Measurements from ENCODE around the gene AP1B1.

The AP1B1 gene

DNA sequence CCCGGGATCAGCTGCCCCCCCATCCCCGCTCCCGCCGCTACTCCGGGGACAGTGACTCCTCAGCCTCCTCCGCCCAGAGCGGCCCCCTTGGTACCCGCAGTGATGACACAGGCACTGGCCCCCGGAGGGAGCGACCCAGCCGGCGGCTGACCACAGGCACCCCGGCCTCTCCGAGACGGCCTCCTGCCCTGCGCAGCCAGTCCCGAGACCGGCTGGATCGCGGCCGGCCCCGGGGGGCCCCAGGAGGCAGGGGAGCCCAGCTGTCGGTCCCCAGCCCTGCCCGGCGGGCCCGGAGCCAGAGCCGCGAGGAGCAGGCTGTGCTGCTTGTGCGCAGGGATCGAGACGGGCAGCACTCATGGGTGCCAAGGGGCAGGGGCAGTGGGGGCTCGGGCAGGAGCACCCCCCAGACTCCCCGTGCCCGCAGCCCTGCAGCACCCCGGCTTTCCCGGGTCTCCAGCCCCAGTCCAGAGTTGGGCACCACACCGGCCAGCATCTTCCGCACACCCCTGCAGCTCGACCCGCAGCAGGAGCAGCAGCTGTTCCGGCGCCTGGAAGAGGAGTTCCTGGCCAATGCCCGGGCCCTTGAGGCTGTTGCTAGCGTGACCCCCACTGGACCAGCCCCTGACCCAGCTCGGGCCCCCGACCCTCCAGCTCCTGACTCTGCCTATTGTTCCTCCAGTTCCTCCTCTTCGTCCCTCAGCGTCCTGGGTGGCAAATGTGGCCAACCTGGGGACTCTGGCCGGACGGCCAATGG, 76.7 kb downstream of the AP1B1 start:
- H3K4me3 Mint-ChIP-seq: no peak overlapping the region
- peaks cover 17% of the 10 kb centered on the region for H3K4me1 Mint-ChIP-seq
- no peaks in the 10 kb centered on the region for H3K9me3 Mint-ChIP-seq
- H3K27me3 Mint-ChIP-seq: peaks cover 41% of the 10 kb centered on the region
- DNase-seq (ENCODE audit: low spot score in 2 of 2) (no peak), ATAC-seq (replicated peaks; ENCODE audit: extremely low read depth, poor library complexity, severe bottlenecking) (no peak)
- peaks cover 11% of the 10 kb centered on the region for H3K36me3 Mint-ChIP-seq (ENCODE audit: insufficient read depth)
- H3K27ac Mint-ChIP-seq (ENCODE audit: low read depth): no peak overlapping the region

DNA sequence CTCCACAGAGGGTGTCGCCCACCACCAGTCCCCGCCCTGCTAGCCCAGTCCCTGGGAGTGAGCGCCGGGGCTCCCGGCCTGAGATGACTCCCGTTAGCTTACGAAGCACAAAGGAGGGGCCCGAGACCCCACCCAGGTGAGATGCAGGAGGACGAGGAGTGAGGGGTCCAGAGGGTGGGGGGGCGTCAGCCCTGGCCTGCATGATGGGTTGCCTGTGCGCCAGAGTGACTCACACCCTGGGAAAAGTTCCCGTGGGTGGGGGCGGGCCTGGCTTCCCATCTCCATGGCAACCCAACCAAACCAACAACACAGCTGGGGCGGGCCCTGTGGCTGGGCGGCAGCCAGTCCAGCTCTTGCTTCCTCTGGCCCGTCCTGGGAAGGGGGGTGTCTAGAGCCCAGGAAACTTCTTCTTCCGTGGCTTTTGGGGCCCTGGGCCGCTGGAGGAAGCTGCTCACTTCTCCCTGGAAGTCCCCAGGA, 77.5 kb downstream of the AP1B1 start:
- no peak overlapping the region for H3K4me3 Mint-ChIP-seq
- H3K9me3 Mint-ChIP-seq: no peaks in the 10 kb centered on the region
- DNase-seq (ENCODE audit: low spot score in 2 of 2) (peak in 1 of 2 donors; percentile 38), ATAC-seq (replicated peaks; ENCODE audit: extremely low read depth, poor library complexity, severe bottlenecking) (peak; percentile 25)
- H3K4me1 Mint-ChIP-seq: peaks cover 24% of the 10 kb centered on the region
- no peak overlapping the region for H3K27ac Mint-ChIP-seq (ENCODE audit: low read depth)
- peaks cover 35% of the 10 kb centered on the region for H3K27me3 Mint-ChIP-seq
- peaks cover 11% of the 10 kb centered on the region for H3K36me3 Mint-ChIP-seq (ENCODE audit: insufficient read depth)

DNA sequence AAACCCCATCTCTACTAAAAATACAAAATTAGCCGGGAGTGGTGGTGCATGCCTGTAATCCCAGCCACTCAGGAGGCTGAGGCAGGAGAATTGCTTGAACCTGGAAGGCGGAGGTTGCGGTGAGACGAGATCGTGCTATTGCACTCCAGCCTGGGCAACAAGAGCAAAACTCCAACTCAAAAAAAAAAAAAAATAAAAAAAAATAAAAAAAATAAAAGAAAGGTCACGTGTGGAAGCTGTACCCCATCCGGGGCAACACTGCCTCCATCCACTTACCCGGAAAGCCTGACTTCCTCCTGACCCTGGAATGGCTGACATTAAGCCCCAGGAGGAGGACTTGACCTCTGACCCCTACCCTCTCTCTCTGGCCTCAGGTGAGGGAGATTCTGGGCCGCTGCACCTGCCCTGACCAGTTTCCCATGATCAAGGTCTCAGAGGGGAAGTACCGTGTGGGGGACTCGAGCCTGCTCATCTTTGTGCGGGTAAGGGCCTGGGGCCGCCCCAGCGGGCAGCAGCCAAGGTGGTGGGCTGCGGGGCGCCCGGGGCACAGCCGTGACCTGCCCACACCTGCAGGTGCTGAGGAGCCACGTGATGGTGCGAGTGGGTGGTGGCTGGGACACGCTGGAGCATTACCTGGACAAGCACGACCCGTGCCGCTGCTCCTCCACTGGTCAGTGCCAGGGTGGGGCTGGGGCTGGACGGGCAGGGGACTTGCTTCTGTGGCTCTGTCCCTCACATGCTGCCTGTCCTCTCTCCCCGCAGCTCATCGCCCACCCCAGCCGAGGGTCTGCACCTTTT, 78.1 kb downstream of the AP1B1 start:
- Mint-ChIP-seq H3K9me3 (no peaks in the 10 kb centered on the region), H3K27ac (ENCODE audit: low read depth) (no peak overlapping the region), H3K27me3 (peaks cover 39% of the 10 kb centered on the region), H3K36me3 (ENCODE audit: insufficient read depth) (peaks cover 11% of the 10 kb centered on the region), H3K4me3 (no peak overlapping the region), H3K4me1 (peaks cover 30% of the 10 kb centered on the region)
- DNase-seq (ENCODE audit: low spot score in 2 of 2) (no peak), ATAC-seq (replicated peaks; ENCODE audit: extremely low read depth, poor library complexity, severe bottlenecking) (no peak)

DNA sequence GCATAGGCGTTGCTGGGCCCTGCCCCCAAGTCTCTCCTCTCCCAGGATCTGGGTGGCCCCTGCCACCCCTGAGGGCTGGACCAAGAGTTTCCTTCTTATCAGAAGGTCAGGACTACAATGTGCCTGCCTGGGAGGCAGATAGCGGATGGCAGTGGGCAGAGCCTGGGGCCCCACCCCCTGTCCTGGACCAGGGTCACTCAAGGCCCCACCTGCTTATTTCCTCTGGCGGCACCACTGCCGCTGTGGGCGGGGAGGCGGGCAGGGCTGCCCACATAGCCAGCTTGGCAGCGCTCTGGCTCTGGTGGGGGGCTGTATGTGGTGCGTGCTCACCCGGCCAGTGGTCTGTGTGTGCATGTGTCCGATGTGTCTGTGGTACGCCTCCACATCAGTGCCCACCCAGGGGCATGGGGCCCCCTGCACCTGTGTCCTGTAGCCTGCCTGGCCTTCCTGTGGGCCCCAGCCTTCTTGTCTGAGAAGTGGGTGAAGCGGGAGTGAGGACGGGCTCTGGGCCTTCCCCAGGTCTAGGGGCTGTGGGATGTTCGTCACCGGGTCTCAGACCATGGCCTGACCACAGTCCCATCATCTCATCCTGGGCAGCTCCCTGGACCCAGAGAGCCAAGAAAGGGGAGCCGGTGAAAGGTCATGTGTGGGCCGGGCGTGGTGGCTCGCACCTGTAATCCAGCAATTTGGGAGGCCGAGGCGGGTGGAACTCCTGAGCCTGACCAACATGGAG, 78.9 kb downstream of the AP1B1 start:
- no peak overlapping the region for H3K27ac Mint-ChIP-seq (ENCODE audit: low read depth)
- no peak for ATAC-seq (replicated peaks; ENCODE audit: extremely low read depth, poor library complexity, severe bottlenecking)
- no peaks in the 10 kb centered on the region for H3K9me3 Mint-ChIP-seq
- H3K4me1 Mint-ChIP-seq: peaks cover 27% of the 10 kb centered on the region
- H3K4me3 Mint-ChIP-seq: no peak overlapping the region
- H3K27me3 Mint-ChIP-seq: peaks cover 42% of the 10 kb centered on the region
- peaks cover 14% of the 10 kb centered on the region for H3K36me3 Mint-ChIP-seq (ENCODE audit: insufficient read depth)
- DNase-seq (ENCODE audit: low spot score in 2 of 2): no peak

DNA sequence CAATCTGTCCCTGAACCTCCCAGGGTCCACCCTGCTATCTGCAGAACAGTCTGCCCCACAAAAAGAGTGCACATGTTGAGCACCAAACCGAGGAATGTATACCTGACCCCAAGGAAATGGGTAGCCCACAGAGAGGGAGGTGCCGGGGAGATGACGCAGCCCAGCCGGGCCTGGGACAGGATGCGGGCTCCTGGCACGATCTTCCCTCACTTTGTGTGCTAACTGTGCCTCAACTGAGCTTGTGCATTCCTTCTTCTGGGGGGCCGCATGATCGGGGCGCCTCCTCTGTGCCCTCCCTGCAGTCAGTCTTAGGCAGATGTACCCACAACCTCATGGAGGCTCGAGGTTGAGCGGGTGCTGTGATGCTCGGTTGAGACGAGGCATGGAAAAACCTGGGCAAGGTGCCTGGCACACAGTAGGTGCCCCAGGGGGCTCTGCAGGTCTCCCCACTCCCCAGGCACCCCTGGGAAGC, 79.5 kb downstream of the AP1B1 start:
- DNase-seq (ENCODE audit: low spot score in 2 of 2): no peak

DNA sequence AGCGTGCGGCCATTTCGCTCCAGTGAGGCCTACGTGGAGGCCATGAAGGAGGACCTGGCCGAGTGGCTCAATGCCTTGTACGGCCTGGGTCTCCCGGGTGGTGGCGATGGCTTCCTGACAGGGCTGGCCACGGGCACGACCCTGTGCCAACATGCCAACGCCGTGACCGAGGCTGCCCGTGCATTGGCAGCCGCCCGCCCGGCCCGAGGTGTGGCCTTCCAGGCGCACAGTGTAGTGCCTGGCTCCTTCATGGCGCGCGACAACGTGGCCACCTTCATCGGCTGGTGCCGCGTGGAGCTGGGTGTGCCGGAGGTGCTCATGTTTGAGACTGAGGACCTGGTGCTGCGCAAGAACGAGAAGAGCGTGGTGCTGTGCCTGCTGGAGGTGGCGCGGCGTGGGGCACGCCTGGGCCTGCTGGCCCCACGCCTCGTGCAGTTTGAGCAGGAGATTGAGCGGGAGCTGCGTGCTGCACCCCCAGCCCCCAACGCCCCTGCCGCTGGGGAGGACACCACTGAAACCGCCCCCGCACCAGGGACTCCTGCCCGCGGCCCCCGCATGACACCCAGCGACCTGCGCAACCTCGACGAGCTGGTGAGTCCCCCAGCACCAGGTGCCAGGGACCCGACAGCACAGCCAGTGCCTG, 80.1 kb downstream of the AP1B1 start:
- peak overlapping the region; percentile 45 for H3K4me3 Mint-ChIP-seq
- H3K4me1 Mint-ChIP-seq: peaks cover 17% of the 10 kb centered on the region
- peaks cover 31% of the 10 kb centered on the region for H3K27me3 Mint-ChIP-seq
- no peak overlapping the region for H3K27ac Mint-ChIP-seq (ENCODE audit: low read depth)
- H3K9me3 Mint-ChIP-seq: no peaks in the 10 kb centered on the region
- ATAC-seq (replicated peaks; ENCODE audit: extremely low read depth, poor library complexity, severe bottlenecking) (no peak), DNase-seq (ENCODE audit: low spot score in 2 of 2) (no peak)
- peaks cover 11% of the 10 kb centered on the region for H3K36me3 Mint-ChIP-seq (ENCODE audit: insufficient read depth)

More for the DNA sequence above, 79.5 kb downstream of the AP1B1 start:
- Mint-ChIP-seq H3K27ac (ENCODE audit: low read depth) (no peak overlapping the region), H3K4me3 (peak overlapping the region; percentile 45), H3K27me3 (peaks cover 37% of the 10 kb centered on the region), H3K4me1 (peaks cover 20% of the 10 kb centered on the region), H3K36me3 (ENCODE audit: insufficient read depth) (peaks cover 11% of the 10 kb centered on the region), H3K9me3 (no peaks in the 10 kb centered on the region)
- peak; percentile 66 for ATAC-seq (replicated peaks; ENCODE audit: extremely low read depth, poor library complexity, severe bottlenecking)

DNA sequence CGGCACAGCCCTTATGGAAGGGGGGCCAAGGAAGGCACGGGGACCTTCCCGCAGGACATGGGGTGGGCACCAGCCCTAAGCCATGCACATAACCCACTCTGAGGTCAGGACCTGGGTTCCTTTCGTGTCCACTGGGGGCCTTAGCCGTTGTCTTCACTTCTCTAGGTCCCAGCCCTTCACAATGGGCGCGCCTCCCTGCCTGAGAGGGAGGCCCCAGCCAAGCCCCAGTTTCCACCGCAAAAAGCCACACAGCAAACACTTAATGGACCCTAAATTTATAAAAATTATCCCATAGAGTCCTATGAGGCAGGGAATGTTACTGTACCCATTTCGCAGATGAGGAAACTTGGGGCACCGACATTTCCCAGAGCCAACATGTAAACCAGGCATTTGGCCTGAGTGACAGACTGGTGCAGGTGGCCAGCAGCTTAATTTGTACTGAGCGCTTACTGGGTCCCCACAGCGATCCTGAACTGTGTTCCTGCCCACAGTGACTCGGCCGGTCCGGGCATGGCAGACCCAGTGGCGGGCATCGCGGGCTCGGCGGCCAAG, 80.7 kb downstream of the AP1B1 start:
- Mint-ChIP-seq H3K4me1 (peaks cover 17% of the 10 kb centered on the region), H3K27me3 (peaks cover 25% of the 10 kb centered on the region), H3K36me3 (ENCODE audit: insufficient read depth) (peaks cover 9% of the 10 kb centered on the region), H3K9me3 (no peaks in the 10 kb centered on the region), H3K27ac (ENCODE audit: low read depth) (no peak overlapping the region), H3K4me3 (peak overlapping the region; percentile 75)
- DNase-seq (ENCODE audit: low spot score in 2 of 2) (no peak), ATAC-seq (replicated peaks; ENCODE audit: extremely low read depth, poor library complexity, severe bottlenecking) (no peak)

DNA sequence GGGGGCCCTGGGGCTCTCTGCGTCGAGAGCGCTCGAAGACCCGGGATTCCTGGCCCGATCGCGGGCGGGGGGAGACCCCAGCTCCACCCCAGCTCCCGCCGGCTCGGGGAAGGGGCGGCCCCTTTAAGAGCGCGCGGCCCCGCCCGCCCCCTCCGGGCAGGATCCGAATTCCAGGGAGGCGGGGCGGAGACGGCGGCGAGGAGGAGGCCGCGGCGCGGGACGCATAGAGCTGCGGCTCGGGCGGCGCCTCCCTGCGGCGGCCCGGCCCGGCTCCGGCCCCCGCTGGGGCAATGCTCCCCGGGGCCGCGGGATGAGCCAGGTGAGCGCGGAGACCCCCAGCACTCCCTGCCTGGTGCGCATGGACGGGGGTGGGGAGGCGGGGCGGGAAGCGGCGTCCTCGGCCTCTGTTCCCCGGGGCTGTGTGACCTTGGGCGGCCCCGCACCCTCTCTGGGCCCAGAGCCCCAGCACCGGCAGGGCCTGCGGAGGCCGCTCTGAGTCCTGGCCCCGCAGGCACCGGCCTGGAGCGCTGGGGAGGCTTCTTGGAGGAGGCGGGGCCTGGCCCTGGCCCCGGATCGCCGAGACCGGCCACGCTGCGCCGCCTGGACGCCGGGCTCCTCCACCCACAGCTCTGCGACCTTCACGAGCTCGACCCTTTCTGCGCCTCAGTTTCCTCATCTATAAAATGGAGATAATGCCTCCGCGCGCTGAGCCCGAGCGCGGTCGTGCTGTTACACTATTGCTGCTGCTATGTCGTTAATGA, 81.4 kb downstream of the AP1B1 start:
- no peaks in the 10 kb centered on the region for H3K9me3 Mint-ChIP-seq
- peaks cover 17% of the 10 kb centered on the region for H3K4me1 Mint-ChIP-seq
- H3K27me3 Mint-ChIP-seq: peaks cover 19% of the 10 kb centered on the region
- DNase-seq (ENCODE audit: low spot score in 2 of 2) (no peak), ATAC-seq (replicated peaks; ENCODE audit: extremely low read depth, poor library complexity, severe bottlenecking) (peak; percentile 12)
- H3K36me3 Mint-ChIP-seq (ENCODE audit: insufficient read depth): peaks cover 9% of the 10 kb centered on the region
- no peak overlapping the region for H3K27ac Mint-ChIP-seq (ENCODE audit: low read depth)
- H3K4me3 Mint-ChIP-seq: peak overlapping the region; percentile 79

DNA sequence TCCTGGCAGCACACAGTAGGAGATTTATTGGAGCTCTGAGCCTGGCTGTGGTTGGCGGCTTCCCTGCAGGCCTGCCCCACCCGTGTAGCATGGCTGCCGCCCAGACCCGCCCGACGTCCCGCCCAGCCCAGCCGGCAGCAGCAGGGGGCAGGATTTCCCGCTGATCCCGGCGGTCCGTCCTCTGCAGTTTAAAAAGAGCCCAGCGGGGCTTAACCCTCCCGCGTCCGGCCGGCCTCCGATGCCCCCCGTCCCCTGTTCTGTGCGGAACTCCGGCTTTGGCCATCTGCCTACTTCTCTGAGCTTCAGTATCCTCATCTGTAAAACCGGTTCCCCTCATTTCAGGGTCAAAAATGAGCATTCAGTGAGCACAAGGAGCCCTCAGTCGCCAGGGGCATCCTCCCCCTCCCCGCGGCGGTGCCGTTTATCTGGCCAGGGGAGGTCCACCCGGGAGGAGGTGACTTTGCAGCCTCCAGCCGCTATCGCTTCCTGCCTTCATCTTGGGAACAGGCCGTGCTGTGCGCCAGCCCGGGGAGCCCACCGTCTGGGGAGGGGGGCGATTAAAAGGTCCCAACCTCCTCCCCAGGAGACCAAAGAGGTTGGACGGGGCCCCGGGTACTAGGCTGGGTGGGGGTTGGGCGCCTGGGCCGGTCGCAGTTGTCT, 82.1 kb downstream of the AP1B1 start, which contains the start of gene GAS2L1:
TSS of gene GAS2L1 (plus strand) at position 476 of the 660 bp plus-strand sequence. CDS start 1,456 bp downstream, outside the sequence.
- DNase-seq (ENCODE audit: low spot score in 2 of 2): no peak
- ATAC-seq (replicated peaks; ENCODE audit: extremely low read depth, poor library complexity, severe bottlenecking): peak; percentile 27
- Mint-ChIP-seq H3K27ac (ENCODE audit: low read depth) (peak within 1 kb of the TSS; percentile 74), H3K4me3 (peak within 1 kb of the TSS; percentile 79), H3K9me3 (no peaks in the 10 kb centered on the region), H3K36me3 (ENCODE audit: insufficient read depth) (peaks cover 11% of the 10 kb centered on the region), H3K4me1 (peaks cover 18% of the 10 kb centered on the region), H3K27me3 (peaks cover 14% of the 10 kb centered on the region)

DNA sequence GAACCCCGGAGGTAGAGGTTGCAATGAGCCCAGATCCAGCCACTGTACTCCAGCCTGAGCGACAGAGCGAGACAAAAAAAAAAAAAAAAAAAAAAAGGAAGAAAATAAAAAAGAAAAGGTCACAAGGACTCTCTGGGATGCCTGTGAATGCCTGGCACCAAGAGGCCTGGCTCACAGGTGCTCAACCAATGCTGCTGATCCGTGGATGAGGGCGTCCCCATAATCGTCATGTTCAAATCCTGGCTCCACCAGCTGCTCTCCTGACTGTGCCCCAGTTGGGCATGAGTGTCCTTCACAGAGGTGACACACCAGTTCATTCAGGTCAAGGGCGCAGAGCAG, 82.6 kb downstream of the AP1B1 start:
- H3K27me3 Mint-ChIP-seq: peaks cover 14% of the 10 kb centered on the region
- ATAC-seq (replicated peaks; ENCODE audit: extremely low read depth, poor library complexity, severe bottlenecking): no peak
- H3K27ac Mint-ChIP-seq (ENCODE audit: low read depth): peak overlapping the region; percentile 74
- DNase-seq (ENCODE audit: low spot score in 2 of 2): no peak
- peaks cover 15% of the 10 kb centered on the region for H3K36me3 Mint-ChIP-seq (ENCODE audit: insufficient read depth)
- peaks cover 19% of the 10 kb centered on the region for H3K4me1 Mint-ChIP-seq
- peak overlapping the region; percentile 79 for H3K4me3 Mint-ChIP-seq
- no peaks in the 10 kb centered on the region for H3K9me3 Mint-ChIP-seq

All from central memory CD8-positive, alpha-beta T cell (primary cell).